HG02840 (cell line): Measurements from ENCODE around the gene P4HA3.
"Not testable (repeated sequence)": the region's sequence is repeated elsewhere in the genome, so short reads cannot be mapped to it uniquely, and the experiment has no call there.

Source experiments
- ATAC-seq: cut with Tn5 transposase; IDR thresholded peaks from one replicate; pipeline ENCODE4 v1.9.1; 2021; ENCODE audit warnings: mild to moderate bottlenecking, moderate library complexity, moderate number of reproducible peaks; ENCODE audit not compliant: unreplicated experiment, low FRiP score

P4HA3 gene

GRCh38 chr11:74311352-74311926 is at the start of gene P4HA3:
TSS of gene P4HA3 (minus strand) at chr11:74311640. CDS start at chr11:74311611, 29 bp downstream.
- no peak for ATAC-seq

- ATAC-seq, result no peak
These were observed 46.0 kb upstream of the P4HA3 start for GRCh38 chr11:74357449-74357848.

- no peak for ATAC-seq
These were observed 44.2 kb upstream of the P4HA3 start for GRCh38 chr11:74355626-74356025.

GRCh38 chr11:74354036-74354435 is 42.6 kb upstream of the P4HA3 start:
- ATAC-seq, result no peak

DNA sequence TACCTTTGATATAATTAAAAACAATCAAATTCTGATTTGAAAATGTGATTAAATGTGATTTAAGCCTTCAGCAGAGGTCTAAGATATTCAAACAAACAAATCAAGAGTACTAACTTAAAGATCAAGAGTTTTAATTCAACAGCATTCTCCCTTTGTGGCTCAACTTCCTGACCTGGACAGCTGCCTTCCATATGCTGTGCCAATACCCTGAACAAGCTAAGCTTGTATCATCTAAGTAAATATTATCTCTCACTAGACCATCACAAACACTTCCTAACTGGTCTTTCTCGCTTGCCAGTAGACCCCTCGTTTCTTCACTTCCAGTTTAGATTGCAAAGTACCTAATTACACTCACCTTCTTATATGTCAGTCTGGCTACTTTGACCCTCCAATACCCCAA is 35.9 kb upstream of the P4HA3 start:
- no peak for ATAC-seq

GRCh38 chr11:74345420-74345819 is 34.0 kb upstream of the P4HA3 start:
- ATAC-seq, result no peak

DNA sequence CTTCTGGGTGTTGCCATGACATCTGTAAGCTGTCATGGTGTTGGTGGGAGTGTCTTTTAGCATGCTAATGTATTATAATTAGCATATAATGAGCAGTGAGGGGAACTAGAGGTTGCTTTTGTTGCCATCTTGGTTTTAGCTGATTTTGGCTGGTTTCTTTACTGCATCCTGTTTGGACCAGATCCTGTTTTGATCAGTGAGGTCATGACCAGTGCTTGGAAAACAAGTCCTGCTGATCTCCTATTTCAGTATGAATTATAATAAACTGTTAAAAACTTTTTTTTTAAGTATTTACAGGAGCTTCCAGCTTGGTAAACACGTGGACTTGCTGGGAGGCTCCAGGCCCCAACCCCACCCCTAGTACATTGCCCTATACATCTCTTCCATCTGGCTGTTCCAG is 30.5 kb upstream of the P4HA3 start:
- ATAC-seq, result no peak

DNA sequence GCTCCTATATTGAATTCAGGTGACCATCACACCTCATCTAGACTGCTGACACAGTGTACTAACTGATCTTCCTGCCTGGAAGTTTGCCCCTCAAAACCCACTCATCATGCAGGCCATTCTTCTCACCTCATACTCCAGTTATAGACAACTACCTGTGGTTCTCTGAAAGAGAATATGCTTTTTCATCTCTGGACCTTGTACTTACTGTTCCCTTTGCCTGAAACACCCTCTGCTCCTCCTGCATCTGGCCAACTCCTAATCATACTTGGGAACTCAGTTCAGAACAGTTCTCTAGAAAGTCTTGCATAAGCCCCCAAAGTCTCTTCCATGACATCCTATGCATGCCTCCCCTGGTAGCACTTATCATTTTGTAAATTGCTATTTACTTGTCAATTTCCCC is 28.2 kb upstream of the P4HA3 start:
- no peak for ATAC-seq

- ATAC-seq, result no peak
These were observed 27.5 kb upstream of the P4HA3 start for GRCh38 chr11:74338963-74339362.

- no peak for ATAC-seq
These were observed 21.8 kb upstream of the P4HA3 start for GRCh38 chr11:74333193-74333592.

DNA sequence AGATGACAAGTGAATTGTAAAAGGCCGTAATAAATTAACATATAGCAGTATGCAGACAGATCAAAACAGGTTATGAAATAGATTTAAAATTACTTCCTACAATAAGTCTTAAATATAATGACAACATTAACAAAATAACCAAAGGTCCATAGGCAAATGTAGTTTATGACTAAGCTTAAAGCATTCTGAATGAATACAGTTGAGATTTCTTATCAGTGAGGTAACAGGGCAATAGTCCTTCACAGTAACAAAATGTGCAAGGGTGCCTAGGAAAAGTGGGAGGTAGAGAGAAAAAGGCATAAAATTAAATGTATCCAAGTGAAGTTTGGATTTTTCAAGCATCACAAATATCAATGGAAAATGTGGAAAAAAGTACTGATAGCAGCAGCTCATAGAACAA is 20.9 kb upstream of the P4HA3 start:
- ATAC-seq, result no peak

DNA sequence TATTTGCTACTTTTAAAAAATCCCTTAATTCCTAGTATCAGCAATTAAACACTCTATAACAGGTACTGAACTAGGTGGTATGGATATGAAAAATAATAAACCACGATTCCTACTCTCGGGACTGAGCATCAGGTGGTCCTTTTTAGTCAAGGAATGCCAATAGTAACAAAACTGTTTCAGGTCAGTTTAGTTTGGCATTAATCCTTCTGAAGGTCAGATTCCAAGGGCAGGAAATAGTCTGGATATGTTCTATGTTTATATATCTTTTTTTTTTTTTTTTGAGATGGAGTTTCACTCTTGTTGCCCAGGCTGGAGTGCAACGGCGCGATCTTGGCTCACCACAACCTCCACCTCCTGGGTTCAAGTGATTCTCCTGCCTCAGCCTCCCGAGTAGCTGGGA is 19.6 kb upstream of the P4HA3 start:
- not testable (repeated sequence) for ATAC-seq

- ATAC-seq, result no peak
These were observed 18.8 kb upstream of the P4HA3 start for GRCh38 chr11:74330075-74330858.

- no peak for ATAC-seq
These were observed 15.6 kb upstream of the P4HA3 start for GRCh38 chr11:74327076-74327475.

- no peak for ATAC-seq
These were observed 15.2 kb upstream of the P4HA3 start for GRCh38 chr11:74326665-74327064.

GRCh38 chr11:74325649-74326645 is 14.5 kb upstream of the P4HA3 start:
- no peak for ATAC-seq

GRCh38 chr11:74322667-74323066 is 11.2 kb upstream of the P4HA3 start:
- ATAC-seq, result no peak

- ATAC-seq, result no peak
These were observed 10.2 kb upstream of the P4HA3 start for GRCh38 chr11:74321487-74322188.

GRCh38 chr11:74320538-74320937 is 9.1 kb upstream of the P4HA3 start:
- no peak for ATAC-seq

DNA sequence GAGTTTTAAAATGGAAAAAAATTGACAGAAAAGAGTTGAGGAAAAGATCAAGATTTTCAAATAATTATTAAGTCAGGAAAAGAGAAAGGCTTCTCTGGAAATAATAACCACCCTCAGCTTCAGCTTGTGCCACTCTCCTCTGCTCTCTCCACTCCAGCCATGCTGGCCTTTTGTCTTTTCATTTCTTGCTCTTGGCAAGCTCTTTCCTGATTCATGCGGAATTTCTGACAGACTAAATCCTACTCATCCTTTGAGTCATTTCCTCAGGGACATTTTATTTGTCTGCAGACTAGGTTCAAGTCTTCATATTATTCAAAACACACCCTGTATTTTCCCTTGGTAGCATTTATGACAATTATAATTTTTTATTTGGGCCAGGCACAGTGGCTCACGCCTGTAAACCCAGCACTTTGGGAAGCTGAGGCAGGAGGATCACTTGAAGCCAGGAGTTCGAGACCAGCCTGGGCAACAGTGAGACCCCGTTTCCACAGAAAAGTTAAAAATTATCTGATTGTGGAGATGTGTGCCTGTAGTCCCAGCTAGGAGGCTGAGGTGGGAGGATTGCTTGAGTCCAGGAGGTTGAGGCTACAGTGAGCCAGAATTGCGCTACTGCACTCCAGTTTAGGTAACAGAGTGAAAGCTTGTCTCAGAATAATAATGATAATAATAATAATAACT is 7.8 kb upstream of the P4HA3 start:
- no peak for ATAC-seq
